K562 (cell line): Measurements from ENCODE around the gene AP2S1. TPM values are rescaled to one million over a fixed set of nuclear protein-coding genes. Genes with fewer than 3 reads are reported as not detected.

Experiments used
- ATF1 ChIP-seq, 2 experiments: fragments of 450-650 bp in 1 of 2; IDR thresholded peaks; 2 replicates each; pipeline ENCODE4 v1.6.1; 2016; ENCODE audit warnings: missing compliant biosample characterization in 1 of 2, missing genetic modification characterization in 1 of 2
- CBX1 ChIP-seq: sonication (generic); IDR thresholded peaks from 2 replicates; pipeline ENCODE4 v1.6.1; 2016; ENCODE audit warnings: antibody characterized with exemption, low read depth, mild to moderate bottlenecking
- CCAR2 ChIP-seq: fragments of 200-400 bp; formaldehyde crosslinking; IDR thresholded peaks from 2 replicates; pipeline ENCODE4 v1.6.1; 2017; ENCODE audit warnings: mild to moderate bottlenecking, low read depth, low read length
- COPS2 ChIP-seq: fragments of 450-650 bp; conservative IDR thresholded peaks from 2 replicates; pipeline ENCODE4 v1.6.1; 2016; ENCODE audit warnings: mild to moderate bottlenecking, moderate library complexity
- CREBBP ChIP-seq: IDR thresholded peaks from one replicate; pipeline ENCODE4 v1.6.1; 2012; ENCODE audit warnings: low read depth, mild to moderate bottlenecking, control low read depth, inconsistent platforms, low read length
- DNMT1 ChIP-seq: fragments of 450-650 bp; IDR thresholded peaks from 2 replicates; pipeline ENCODE4 v1.6.1; 2016; ENCODE audit warnings: antibody characterized with exemption, mild to moderate bottlenecking
- GABPB1 ChIP-seq: sonication (generic); formaldehyde crosslinking; IDR thresholded peaks from 2 replicates; pipeline ENCODE4 v1.8.0; 2022; ENCODE audit warnings: mild to moderate bottlenecking, missing genetic modification reagents
- GTF2B ChIP-seq: IDR thresholded peaks from 2 replicates; pipeline ENCODE4 v1.6.1; 2011; ENCODE audit not compliant: insufficient read length; ENCODE audit errors: extremely low read depth
- MAZ ChIP-seq, 2 experiments: fragments of 450-650 bp in 1 of 2; sonication (generic) in 1 of 2; formaldehyde crosslinking; IDR thresholded peaks in 1 of 2; conservative IDR thresholded peaks in 1 of 2; 2 replicates each; pipeline versions ENCODE4 v1.4.0 to v1.5.0; 2020; ENCODE audit warnings: mild to moderate bottlenecking in 1 of 2, missing genetic modification reagents in 1 of 2
- MXI1 ChIP-seq: IDR thresholded peaks from 2 replicates; pipeline ENCODE4 v1.6.1; 2011; ENCODE audit warnings: low read depth, mild to moderate bottlenecking, improper control_type of control experiment, low read length
- MYC ChIP-seq, 2 experiments: fragments of 250-450 bp in 1 of 2; sonication (Bioruptor Pico) in 1 of 2; IDR thresholded peaks; 2 replicates each; pipeline versions ENCODE4 v1.5.1 to v1.6.1; 2012 to 2021; ENCODE audit warnings: low read depth in 2 of 2, borderline replicate concordance in 1 of 2, improper control_type of control experiment in 1 of 2, low read length in 1 of 2, mild to moderate bottlenecking in 1 of 2, moderate library complexity in 1 of 2
- RBFOX2 ChIP-seq: fragments of 200-400 bp; formaldehyde crosslinking; IDR thresholded peaks from 2 replicates; pipeline ENCODE4 v1.6.1; 2017; ENCODE audit warnings: low read depth, mild to moderate bottlenecking, low read length, moderate library complexity
- SLC30A9 ChIP-seq: fragments of 250-450 bp; sonication (Bioruptor Pico); IDR thresholded peaks from 2 replicates; pipeline ENCODE4 v1.8.0; 2022; ENCODE audit warnings: mild to moderate bottlenecking, moderate library complexity
- SMARCE1 ChIP-seq: fragments of 450-650 bp; IDR thresholded peaks from 2 replicates; pipeline ENCODE4 v1.7.1; 2016; ENCODE audit warnings: mild to moderate bottlenecking
- SPI1 ChIP-seq: IDR thresholded peaks from 2 replicates; pipeline ENCODE4 v1.6.1; 2011; ENCODE audit warnings: low read depth, low read length, control low read depth, borderline replicate concordance
- TARDBP ChIP-seq: fragments of 450-650 bp; IDR thresholded peaks from 2 replicates; pipeline ENCODE4 v1.6.1; 2016
- TEAD1 ChIP-seq, 2 experiments: fragments of 450-650 bp in 1 of 2; sonication (generic) in 1 of 2; formaldehyde crosslinking; IDR thresholded peaks; 2 replicates each; pipeline versions ENCODE4 v1.4.0 to v1.8.0; 2020 to 2022; ENCODE audit warnings: mild to moderate bottlenecking in 2 of 2, missing genetic modification reagents in 1 of 2
- ZBTB7A ChIP-seq: IDR thresholded peaks from 2 replicates; pipeline ENCODE4 v1.6.1; 2011; ENCODE audit warnings: low read depth, mild to moderate bottlenecking, low read length, moderate library complexity, borderline replicate concordance; ENCODE audit not compliant: control insufficient read depth
- ZC3H11A ChIP-seq: IDR thresholded peaks from 2 replicates; pipeline ENCODE4 v1.6.1; 2012; ENCODE audit warnings: low read depth, low read length, improper control_type of control experiment
- ZC3H4 ChIP-seq: sonication (generic); formaldehyde crosslinking; IDR thresholded peaks from 2 replicates; pipeline ENCODE4 v1.9.0; 2021; ENCODE audit warnings: missing genetic modification reagents, borderline replicate concordance
- ZFX ChIP-seq: sonication (generic); formaldehyde crosslinking; IDR thresholded peaks from 2 replicates; pipeline ENCODE4 v1.8.0; 2022; ENCODE audit warnings: mild to moderate bottlenecking, missing genetic modification reagents, moderate library complexity
- ZNF316 ChIP-seq: fragments of 450-650 bp; IDR thresholded peaks from 2 replicates; pipeline ENCODE4 v1.6.1; 2016
- ZNF639 ChIP-seq, 2 experiments: fragments of 200-800 bp in 1 of 2; sonication (Bioruptor generic) in 1 of 2; sonication (generic) in 1 of 2; formaldehyde crosslinking in 1 of 2; IDR thresholded peaks in 1 of 2; conservative IDR thresholded peaks in 1 of 2; 2 replicates each; pipeline versions ENCODE4 v1.5.0 to v1.6.1; 2016 to 2020; ENCODE audit warnings: missing compliant biosample characterization in 1 of 2, missing genetic modification characterization in 1 of 2, missing genetic modification reagents in 1 of 2
- ZNF699 ChIP-seq: fragments of 250-450 bp; sonication (Bioruptor Pico); IDR thresholded peaks from 2 replicates; pipeline ENCODE4 v1.8.0; 2021; ENCODE audit warnings: mild to moderate bottlenecking, moderate library complexity; ENCODE audit not compliant: insufficient replicate concordance
- polyA plus RNA-seq, 8 experiments: library from polyadenylated mRNA; depleted of rRNA in 4 of 8; stranded (reverse) in 5 of 8; unstranded in 3 of 8; fragments of >200 nt; fragmentation: Nextera tagmentation in 2 of 8; fragmentation: Illumina TruSeq in 1 of 8; extraction: Ambion mirVana in 2 of 8; extraction: Trizol in 1 of 8; gene quantifications; 2 replicates each; pipeline versions ENCODE4 v1.2.1 to v1.2.3, GENCODE V29; 2011 to 2014; ENCODE audit warnings: inconsistent platforms in 1 of 8, missing spikeins in 1 of 8
- total RNA-seq, 7 experiments: library from RNA; depleted of rRNA in 6 of 7; stranded (reverse); fragments of >200 nt in 6 of 7; fragmentation: Illumina TruSeq in 2 of 7; extraction: Trizol in 2 of 7; gene quantifications; 2 replicates each; pipeline versions ENCODE4 v1.2.1 to v1.2.3, GENCODE V29; 2011 to 2021; ENCODE audit warnings: low replicate concordance in 1 of 7
- TF ChIP-seq, protein P1 (sequence below): fragments of 250-450 bp; sonication (Bioruptor Pico); IDR thresholded peaks from 2 replicates; pipeline ENCODE4 v1.8.0; 2021; ENCODE audit warnings: moderate library complexity, mild to moderate bottlenecking, inconsistent platforms

The AP2S1 gene
- total and polyA plus RNA-seq, 9 of the 15 experiments (the other 6 are each of a cell fraction or from before 2014, with no cell fraction given): 32.4 to 294 (median 136) TPM

GRCh38 chr19:46845959-46846459 lies 4.6 kb downstream of the AP2S1 start (continued):
- peak in 1 of 2 experiments; percentile 22; a peak in 1 of 4 replicates for TF ChIP-seq ZNF639 (CRISPR knock-in tag; conservative IDR thresholded peaks at IDR 0.05 in 1 of 2, IDR thresholded peaks at IDR 0.05 in 1 of 2)
- peak; percentile 91 for TF ChIP-seq SPI1
- no peak for TF ChIP-seq MXI1
- TF ChIP-seq SMARCE1: peak; percentile 50; the same call in 1 of the 2 replicates
- TF ChIP-seq CCAR2: no peak
- no peak for TF ChIP-seq SLC30A9 (CRISPR knock-in tag)
- TF ChIP-seq ATF1 (CRISPR knock-in tag; IDR thresholded peaks at IDR 0.05): no peak
- peak; percentile 49 for TF ChIP-seq ATF1 (tag; IDR thresholded peaks at IDR 0.05)
- TF ChIP-seq MAZ (CRISPR knock-in tag; conservative IDR thresholded peaks at IDR 0.05 in 1 of 2, IDR thresholded peaks at IDR 0.05 in 1 of 2): peak in 1 of 2 experiments; percentile 63; a peak in 1 of 4 replicates
- TF ChIP-seq GABPB1: 0 out of 2 replicates have a peak, but pooled peaks have one; percentile 21
- 0 out of 2 replicates have a peak, but pooled peaks have one; percentile 12 for TF ChIP-seq CBX1
- TF ChIP-seq DNMT1: no peak
- TF ChIP-seq TARDBP: no peak
- TF ChIP-seq MYC (IDR thresholded peaks at IDR 0.05; ENCODE audit: low read depth, low read length): no peak
- peak; percentile 57; the same call in 1 of the 2 replicates for TF ChIP-seq MYC (CRISPR knock-in tag; IDR thresholded peaks at IDR 0.05; ENCODE audit: borderline replicate concordance, low read depth)
- TF ChIP-seq ZFX (CRISPR knock-in tag): peak; percentile 21; the same call in 1 of the 2 replicates
- TF ChIP-seq ZNF316: no peak
- TF ChIP-seq ZNF699 (CRISPR knock-in tag): no peak
- no peak for TF ChIP-seq ZC3H4 (CRISPR knock-in tag)
- peak; percentile 58 for TF ChIP-seq RBFOX2
- 0 out of 4 replicates have a peak, but pooled peaks of 1 of the 2 experiments have one; percentile 4 for TF ChIP-seq TEAD1 (CRISPR knock-in tag; IDR thresholded peaks at IDR 0.05)
- no peak for TF ChIP-seq CREBBP
- peak; percentile 34; the same call in 1 of the 2 replicates for TF ChIP-seq ZBTB7A
- no peak for TF ChIP-seq ZC3H11A
- no peak for TF ChIP-seq GTF2B
- TF ChIP-seq, protein P1, sequence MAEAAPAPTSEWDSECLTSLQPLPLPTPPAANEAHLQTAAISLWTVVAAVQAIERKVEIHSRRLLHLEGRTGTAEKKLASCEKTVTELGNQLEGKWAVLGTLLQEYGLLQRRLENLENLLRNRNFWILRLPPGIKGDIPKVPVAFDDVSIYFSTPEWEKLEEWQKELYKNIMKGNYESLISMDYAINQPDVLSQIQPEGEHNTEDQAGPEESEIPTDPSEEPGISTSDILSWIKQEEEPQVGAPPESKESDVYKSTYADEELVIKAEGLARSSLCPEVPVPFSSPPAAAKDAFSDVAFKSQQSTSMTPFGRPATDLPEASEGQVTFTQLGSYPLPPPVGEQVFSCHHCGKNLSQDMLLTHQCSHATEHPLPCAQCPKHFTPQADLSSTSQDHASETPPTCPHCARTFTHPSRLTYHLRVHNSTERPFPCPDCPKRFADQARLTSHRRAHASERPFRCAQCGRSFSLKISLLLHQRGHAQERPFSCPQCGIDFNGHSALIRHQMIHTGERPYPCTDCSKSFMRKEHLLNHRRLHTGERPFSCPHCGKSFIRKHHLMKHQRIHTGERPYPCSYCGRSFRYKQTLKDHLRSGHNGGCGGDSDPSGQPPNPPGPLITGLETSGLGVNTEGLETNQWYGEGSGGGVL (CRISPR knock-in tag): no peak
- TF ChIP-seq COPS2: no peak
